Sigmoid colon (tissue), 4 donors: ENCODE results near the gene ZIC1.

Source experiments
- EP300 ChIP-seq, 4 donors: sonication (generic); formaldehyde crosslinking; IDR thresholded peaks; one replicate each; pipeline ENCODE4 v1.6.1; 2017; ENCODE audit warnings: antibody characterized with exemption in 4 of 4
- POLR2A ChIP-seq, 2 donors: fragments of 450-650 bp; IDR thresholded peaks; one replicate each; pipeline ENCODE4 v1.6.1; 2016; ENCODE audit warnings: antibody characterized with exemption in 2 of 2, mild to moderate bottlenecking in 2 of 2, moderate library complexity in 2 of 2
- POLR2AphosphoS5 ChIP-seq, 4 donors: sonication (generic); formaldehyde crosslinking; IDR thresholded peaks; one replicate each; pipeline ENCODE4 v1.6.1; 2017; ENCODE audit warnings: antibody characterized with exemption in 4 of 4
- TF ChIP-seq, protein P1 (sequence below), 4 experiments: fragments of 450-650 bp in 3 of 4; fragments of 200-600 bp in 1 of 4; IDR thresholded peaks; one replicate each; pipeline ENCODE4 v1.5.1; 2016 to 2019; ENCODE audit warnings: antibody characterized with exemption in 4 of 4, mild to moderate bottlenecking in 3 of 4, moderate library complexity in 2 of 4

DNA sequence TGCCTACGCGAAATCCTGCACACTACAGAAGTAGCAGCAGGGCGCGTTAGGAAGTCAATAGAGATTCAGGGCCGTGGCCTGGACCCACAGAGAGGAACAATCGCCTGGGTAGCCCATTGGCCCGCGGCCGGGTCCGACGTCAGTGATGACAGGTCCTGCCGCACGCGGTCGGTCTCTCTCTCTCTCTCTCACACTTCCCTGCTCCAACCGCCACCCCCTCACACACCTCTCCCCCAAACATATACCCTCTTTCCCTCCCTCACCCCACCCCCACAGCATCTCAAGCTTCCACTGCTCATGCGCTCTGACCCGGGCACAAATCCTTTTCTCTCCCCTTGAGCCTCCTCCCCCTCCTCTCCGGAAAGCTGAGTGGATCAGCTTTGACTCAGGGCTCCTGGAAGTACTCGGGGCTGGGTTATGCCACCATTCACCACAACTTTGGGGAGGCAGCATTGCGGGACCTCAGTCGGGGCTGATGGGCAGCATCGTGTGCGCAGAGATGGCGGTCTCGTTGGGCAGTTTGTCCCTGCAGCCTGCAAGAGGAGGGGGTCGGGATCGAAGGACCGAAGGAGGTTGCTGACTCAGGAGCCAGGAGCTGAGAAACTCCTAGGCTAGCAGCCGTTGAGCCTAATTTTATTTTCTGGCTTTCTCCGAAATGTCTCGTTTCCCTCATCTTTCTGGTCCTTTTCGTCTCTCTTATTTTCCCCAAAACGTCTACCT lies 11.8 kb upstream of the ZIC1 start:
- TF ChIP-seq, protein P1, sequence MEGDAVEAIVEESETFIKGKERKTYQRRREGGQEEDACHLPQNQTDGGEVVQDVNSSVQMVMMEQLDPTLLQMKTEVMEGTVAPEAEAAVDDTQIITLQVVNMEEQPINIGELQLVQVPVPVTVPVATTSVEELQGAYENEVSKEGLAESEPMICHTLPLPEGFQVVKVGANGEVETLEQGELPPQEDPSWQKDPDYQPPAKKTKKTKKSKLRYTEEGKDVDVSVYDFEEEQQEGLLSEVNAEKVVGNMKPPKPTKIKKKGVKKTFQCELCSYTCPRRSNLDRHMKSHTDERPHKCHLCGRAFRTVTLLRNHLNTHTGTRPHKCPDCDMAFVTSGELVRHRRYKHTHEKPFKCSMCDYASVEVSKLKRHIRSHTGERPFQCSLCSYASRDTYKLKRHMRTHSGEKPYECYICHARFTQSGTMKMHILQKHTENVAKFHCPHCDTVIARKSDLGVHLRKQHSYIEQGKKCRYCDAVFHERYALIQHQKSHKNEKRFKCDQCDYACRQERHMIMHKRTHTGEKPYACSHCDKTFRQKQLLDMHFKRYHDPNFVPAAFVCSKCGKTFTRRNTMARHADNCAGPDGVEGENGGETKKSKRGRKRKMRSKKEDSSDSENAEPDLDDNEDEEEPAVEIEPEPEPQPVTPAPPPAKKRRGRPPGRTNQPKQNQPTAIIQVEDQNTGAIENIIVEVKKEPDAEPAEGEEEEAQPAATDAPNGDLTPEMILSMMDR (IDR thresholded peaks at IDR 0.05): no peak
- TF ChIP-seq POLR2A (IDR thresholded peaks at IDR 0.05): no peak
- no peak for TF ChIP-seq EP300 (IDR thresholded peaks at IDR 0.05)
- no peak for TF ChIP-seq POLR2AphosphoS5 (IDR thresholded peaks at IDR 0.05)
